22Rv1 (cell line): ENCODE measurements around the gene RABGGTA.

Experiments
- H3K27ac ChIP-seq: fragments of 450-650 bp; 2 replicates; pipeline ENCODE4 v1.5.1; 2017
- ZFX ChIP-seq: fragments of 450-650 bp; IDR thresholded peaks from 2 replicates; pipeline ENCODE4 v1.6.1; 2017; ENCODE audit warnings: antibody characterized with exemption, borderline replicate concordance
- TF ChIP-seq, protein P1 (sequence below): fragments of 450-650 bp; IDR thresholded peaks from 2 replicates; pipeline ENCODE4 v1.5.1; 2017; ENCODE audit warnings: mild to moderate bottlenecking

RABGGTA gene

DNA sequence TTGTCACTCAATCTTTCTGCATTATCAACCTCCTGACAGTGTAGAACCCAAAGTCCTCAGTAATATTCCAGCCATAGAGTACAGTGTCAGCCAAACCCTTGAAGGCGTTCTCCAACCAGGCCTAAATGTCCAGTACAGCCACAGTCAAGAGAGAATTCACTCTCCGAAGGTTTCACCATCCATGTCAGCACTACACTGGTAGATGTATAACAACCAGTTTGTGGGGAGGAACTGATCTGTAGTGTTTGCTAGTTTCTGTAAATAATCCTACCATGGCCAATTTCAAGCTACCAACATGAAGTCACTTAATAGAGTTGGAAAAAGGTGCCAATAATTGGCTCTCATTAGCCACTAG, 55.1 kb downstream of the RABGGTA start:
- TF ChIP-seq ZFX: no peak
- TF ChIP-seq, protein P1, sequence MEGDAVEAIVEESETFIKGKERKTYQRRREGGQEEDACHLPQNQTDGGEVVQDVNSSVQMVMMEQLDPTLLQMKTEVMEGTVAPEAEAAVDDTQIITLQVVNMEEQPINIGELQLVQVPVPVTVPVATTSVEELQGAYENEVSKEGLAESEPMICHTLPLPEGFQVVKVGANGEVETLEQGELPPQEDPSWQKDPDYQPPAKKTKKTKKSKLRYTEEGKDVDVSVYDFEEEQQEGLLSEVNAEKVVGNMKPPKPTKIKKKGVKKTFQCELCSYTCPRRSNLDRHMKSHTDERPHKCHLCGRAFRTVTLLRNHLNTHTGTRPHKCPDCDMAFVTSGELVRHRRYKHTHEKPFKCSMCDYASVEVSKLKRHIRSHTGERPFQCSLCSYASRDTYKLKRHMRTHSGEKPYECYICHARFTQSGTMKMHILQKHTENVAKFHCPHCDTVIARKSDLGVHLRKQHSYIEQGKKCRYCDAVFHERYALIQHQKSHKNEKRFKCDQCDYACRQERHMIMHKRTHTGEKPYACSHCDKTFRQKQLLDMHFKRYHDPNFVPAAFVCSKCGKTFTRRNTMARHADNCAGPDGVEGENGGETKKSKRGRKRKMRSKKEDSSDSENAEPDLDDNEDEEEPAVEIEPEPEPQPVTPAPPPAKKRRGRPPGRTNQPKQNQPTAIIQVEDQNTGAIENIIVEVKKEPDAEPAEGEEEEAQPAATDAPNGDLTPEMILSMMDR: no peak
- peak overlapping the region; percentile 96 for H3K27ac ChIP-seq
